Measurements from ENCODE around the gene ABHD8. TPM values are rescaled to one million over a fixed set of nuclear protein-coding genes. Genes with fewer than 3 reads are reported as not detected.

ABHD8 gene
- total RNA-seq, 3 donors from 2014 or later (not counting 1 experiment from before 2014, with no cell fraction given) = 7.5 to 10.0 (median 9.7) TPM

DNA sequence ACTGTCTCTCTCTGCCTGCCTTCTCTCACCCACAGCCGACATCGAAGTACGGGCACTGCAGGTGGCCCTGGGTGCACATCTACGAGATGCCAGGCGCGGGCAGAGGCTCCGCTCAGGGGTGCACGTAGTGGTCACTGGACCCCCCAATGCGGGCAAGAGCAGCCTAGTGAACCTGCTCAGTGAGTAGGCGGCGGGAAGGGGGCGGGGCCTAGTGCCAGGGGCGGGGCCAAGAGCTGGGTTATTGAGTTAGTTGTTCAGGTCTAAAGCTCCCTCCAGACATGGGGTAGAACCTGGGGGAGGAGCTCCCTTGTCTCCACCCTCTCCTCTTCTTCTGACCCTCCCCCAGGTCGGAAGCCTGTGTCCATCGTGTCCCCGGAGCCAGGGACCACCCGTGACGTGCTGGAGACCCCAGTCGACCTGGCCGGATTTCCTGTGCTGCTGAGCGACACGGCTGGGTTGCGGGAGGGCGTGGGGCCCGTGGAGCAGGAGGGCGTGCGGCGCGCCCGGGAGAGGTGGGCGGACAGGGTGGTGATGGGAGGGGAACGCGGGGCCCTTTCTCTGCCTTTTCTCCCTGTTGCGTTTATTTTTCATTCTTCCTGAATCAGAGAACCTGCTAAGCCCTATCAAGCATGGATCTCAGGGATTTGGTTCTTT is 36.0 kb upstream of the ABHD8 start:
- 95% methylated on average over 29 of the region's 34 CpGs for WGBS (ENCODE audit: insufficient coverage)
- TF ChIP-seq CTCF (IDR thresholded peaks at IDR 0.05) = no peak
- ATAC-seq (no peak), DNase-seq (no peak)
- no peak overlapping the region for H3K27ac Mint-ChIP-seq
- H3K4me1 Mint-ChIP-seq = peaks cover 15 to 30% of the 10 kb centered on the region in 2 donors
- no peaks in the 10 kb centered on the region for H3K27me3 Mint-ChIP-seq (ENCODE audit: low read depth in 2 of 2)
- H3K9me3 ChIP-seq (ENCODE audit: control insufficient read depth, insufficient read depth, low read length) = no peaks in the 10 kb centered on the region
- H3K4me3 ChIP-seq (ENCODE audit: low read length) = no peak overlapping the region
- H3K9me3 Mint-ChIP-seq = no peaks in the 10 kb centered on the region
- no peak overlapping the region for H3K27ac ChIP-seq (ENCODE audit: low read length)
- peaks cover 31% of the 10 kb centered on the region for H3K4me1 ChIP-seq (ENCODE audit: control insufficient read depth, insufficient read depth, low read length)
- no peaks in the 10 kb centered on the region for H3K27me3 ChIP-seq (ENCODE audit: control insufficient read depth, insufficient read depth, low read length)
- no peaks in the 10 kb centered on the region for H3K36me3 Mint-ChIP-seq
- H3K4me3 Mint-ChIP-seq = peak overlapping the region; percentile 53
- H3K36me3 ChIP-seq (ENCODE audit: control insufficient read depth, insufficient read depth, low read length) = peaks cover 9% of the 10 kb centered on the region
- intact Hi-C loops (cut with micrococcal nuclease) = loop anchor here (5.0 to 10.0 kb wide), 2 partner anchors 47 to 66 kb away; partner anchors contain the start of gene BST2

DNA sequence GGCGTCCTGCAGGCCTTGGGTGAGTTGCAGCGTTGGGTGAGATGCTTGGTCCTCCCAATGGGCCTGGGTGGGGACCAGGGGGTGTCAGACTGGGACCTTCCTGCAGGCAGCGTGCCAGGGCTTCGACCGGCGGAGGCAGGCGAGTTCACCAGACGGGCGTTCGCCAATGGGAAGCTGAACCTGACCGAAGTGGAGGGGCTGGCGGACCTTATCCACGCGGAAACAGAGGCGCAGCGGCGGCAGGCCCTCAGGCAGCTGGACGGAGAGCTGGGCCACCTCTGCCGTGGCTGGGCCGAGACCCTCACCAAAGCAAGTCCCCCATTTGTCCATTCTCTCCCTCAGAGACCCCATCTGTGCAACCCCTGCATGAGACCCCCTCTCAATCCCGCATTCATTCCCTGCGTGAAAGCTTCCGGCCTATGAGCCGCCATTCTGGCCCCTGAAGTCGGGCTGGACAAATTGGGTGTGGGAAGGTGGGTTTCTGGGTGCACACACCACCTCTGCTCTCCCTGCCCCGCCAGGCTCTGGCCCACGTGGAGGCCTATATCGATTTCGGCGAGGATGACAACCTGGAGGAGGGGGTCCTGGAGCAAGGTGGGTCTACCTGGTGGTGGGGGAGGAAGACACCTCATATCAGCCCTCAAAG is 35.3 kb upstream of the ABHD8 start:
- Mint-ChIP-seq H3K9me3 (no peaks in the 10 kb centered on the region), H3K27me3 (ENCODE audit: low read depth in 2 of 2) (no peaks in the 10 kb centered on the region), H3K27ac (no peak overlapping the region), H3K36me3 (no peaks in the 10 kb centered on the region), H3K4me3 (peak overlapping the region; percentile 93), H3K4me1 (peaks cover 20 to 36% of the 10 kb centered on the region in 2 donors)
- Histone ChIP-seq H3K27me3 (ENCODE audit: control insufficient read depth, insufficient read depth, low read length) (no peaks in the 10 kb centered on the region), H3K36me3 (ENCODE audit: control insufficient read depth, insufficient read depth, low read length) (peaks cover 9% of the 10 kb centered on the region), H3K4me1 (ENCODE audit: control insufficient read depth, insufficient read depth, low read length) (peaks cover 37% of the 10 kb centered on the region), H3K27ac (ENCODE audit: low read length) (no peak overlapping the region), H3K9me3 (ENCODE audit: control insufficient read depth, insufficient read depth, low read length) (no peaks in the 10 kb centered on the region), H3K4me3 (ENCODE audit: low read length) (no peak overlapping the region)
- TF ChIP-seq CTCF (IDR thresholded peaks at IDR 0.05) = no peak
- WGBS (ENCODE audit: insufficient coverage) = 96% methylated on average over 26 of the region's 30 CpGs
- ATAC-seq (no peak), DNase-seq (no peak)
- intact Hi-C loops (cut with micrococcal nuclease) = loop anchor here (5.0 to 10.0 kb wide), 2 partner anchors 46 to 66 kb away; partner anchors contain the start of gene BST2

GRCh38 chr19:17337675-17338432 is 34.6 kb upstream of the ABHD8 start:
- Mint-ChIP-seq H3K36me3 (no peaks in the 10 kb centered on the region), H3K27me3 (ENCODE audit: low read depth in 2 of 2) (no peaks in the 10 kb centered on the region), H3K4me1 (peaks cover 22 to 40% of the 10 kb centered on the region in 2 donors), H3K9me3 (no peaks in the 10 kb centered on the region), H3K27ac (peak overlapping the region; percentile 88 to 93), H3K4me3 (peak overlapping the region; percentile 93)
- Histone ChIP-seq H3K27me3 (ENCODE audit: control insufficient read depth, insufficient read depth, low read length) (no peaks in the 10 kb centered on the region), H3K36me3 (ENCODE audit: control insufficient read depth, insufficient read depth, low read length) (peaks cover 9% of the 10 kb centered on the region), H3K27ac (ENCODE audit: low read length) (no peak overlapping the region), H3K4me1 (ENCODE audit: control insufficient read depth, insufficient read depth, low read length) (peaks cover 40% of the 10 kb centered on the region), H3K4me3 (ENCODE audit: low read length) (peak overlapping the region; percentile 72), H3K9me3 (ENCODE audit: control insufficient read depth, insufficient read depth, low read length) (no peaks in the 10 kb centered on the region)
- ATAC-seq (no peak), DNase-seq (peak in 1 of 2 donors; percentile 62)
- 7% methylated on average over 50 of the region's 50 CpGs for WGBS (ENCODE audit: insufficient coverage)
- intact Hi-C loops (cut with micrococcal nuclease) = loop anchor here (1.0 to 10.0 kb wide), 4 partner anchors 29 to 71 kb away; partner anchors contain the start of genes BABAM1, BST2 and DDA1
- TF ChIP-seq CTCF (IDR thresholded peaks at IDR 0.05) = no peak
